Measurements from ENCODE around the gene CAMK1G.

The CAMK1G gene

GRCh38 chr1:209601809-209602657 lies 18.5 kb downstream of the CAMK1G start:
- no peak for DNase-seq

GRCh38 chr1:209603877-209604276 lies 20.4 kb downstream of the CAMK1G start:
- DNase-seq = no peak

- no peak for DNase-seq
These were observed 23.7 kb downstream of the CAMK1G start for GRCh38 chr1:209607102-209607794.

GRCh38 chr1:209607795-209608178 lies 24.3 kb downstream of the CAMK1G start:
- DNase-seq = no peak

GRCh38 chr1:209609041-209609790 lies 25.7 kb downstream of the CAMK1G start:
- DNase-seq = no peak

- no peak for DNase-seq
These were observed 26.5 kb downstream of the CAMK1G start for GRCh38 chr1:209609791-209610630.

- no peak for DNase-seq
These were observed 27.1 kb downstream of the CAMK1G start for GRCh38 chr1:209610631-209610905.

- no peak for DNase-seq
These were observed 28.5 kb downstream of the CAMK1G start for GRCh38 chr1:209611771-209612570.

GRCh38 chr1:209612646-209613399 lies 29.3 kb downstream of the CAMK1G start:
- no peak for DNase-seq

GRCh38 chr1:209613400-209614150 lies 30.1 kb downstream of the CAMK1G start:
- DNase-seq = no peak

GRCh38 chr1:209614151-209614420 lies 30.6 kb downstream of the CAMK1G start:
- DNase-seq = no peak

- no peak for DNase-seq
These were observed 31.4 kb downstream of the CAMK1G start for GRCh38 chr1:209614906-209615305.

GRCh38 chr1:209616366-209617046 lies 33.0 kb downstream of the CAMK1G start:
- DNase-seq = no peak

GRCh38 chr1:209617047-209617673 lies 33.6 kb downstream of the CAMK1G start:
- DNase-seq = no peak

GRCh38 chr1:209617755-209618154 lies 34.2 kb downstream of the CAMK1G start:
- DNase-seq = no peak

GRCh38 chr1:209618291-209618690 lies 34.8 kb downstream of the CAMK1G start:
- DNase-seq = no peak

- DNase-seq = no peak
These were observed 35.4 kb downstream of the CAMK1G start for GRCh38 chr1:209618756-209619420.

GRCh38 chr1:209619696-209620486 lies 36.4 kb downstream of the CAMK1G start:
- no peak for DNase-seq

Data from activated CD4-positive, CD25-positive, alpha-beta regulatory T cell treated with anti-CD3 and anti-CD28 coated beads, Interleukin-2, amount 50 U/mL, for 72 hours (primary cell).